HepG2 (cell line): ENCODE results near the gene CHM. TPM values are rescaled to one million over a fixed set of nuclear protein-coding genes. Genes with fewer than 3 reads are reported as not detected.

ENCODE experiments used
- ATAC-seq: fragments of 200-7000 bp; cut with Tn5 transposase; 3 replicates; pipeline ENCODE4 v1.9.1; 2020; ENCODE audit warnings: mild to moderate bottlenecking, moderate library complexity
- BruUV-seq: library from RNA; stranded (reverse); fragments of 400-500 nt; replicated peaks from 2 replicates; lab custom pipeline; 2021; lab: Mats Ljungman, UMichigan
- CTCF ChIA-PET: fragments of 300-600 bp; formaldehyde crosslinking; extraction: SDS; loops from one replicate; lab custom pipeline; 2021; ENCODE audit warnings: low total read pairs, inconsistent platforms, low intra/inter-chr PET ratio; lab: Yijun Ruan, JAX
- POLR2A ChIA-PET: fragments of 350-600 bp; sonication (Branson Sonifier 250); formaldehyde crosslinking; loops from one replicate; lab custom pipeline; 2020; ENCODE audit warnings: antibody characterized with exemption, inconsistent platforms; lab: Yijun Ruan, JAX
- DNase-seq: peaks from one replicate; pipeline ENCODE4 v3.0.0-alpha.2; 2015; ENCODE audit warnings: low spot score
- FAIRE-seq: peaks from 3 replicates; lab custom pipeline; 2011; peaks lifted over from hg19 to GRCh38; lab: Jason Lieb, UNC
- H2AFZ ChIP-seq: one replicate; pipeline ENCODE4 v1.6.1; 2011; ENCODE audit warnings: low read length, inconsistent platforms
- H3K27ac ChIP-seq: fragments of 300-600 bp; 3 replicates; pipeline ENCODE4 v1.8.0; 2011; ENCODE audit warnings: mixed run types, mild to moderate bottlenecking, mixed read lengths, low read length, inconsistent platforms; ENCODE audit not compliant: insufficient read depth; ENCODE audit errors: extremely low read length
- H3K27me3 ChIP-seq, 2 experiments: fragments of 200-600 bp in 1 of 2; 2 replicates in 1 of 2; 3 replicates in 1 of 2; pipeline versions ENCODE4 v1.6.0 to v1.8.0; 2011; ENCODE audit warnings: low read length in 2 of 2, mild to moderate bottlenecking in 2 of 2, moderate library complexity in 2 of 2, inconsistent platforms in 1 of 2; ENCODE audit not compliant: insufficient read depth in 2 of 2, control insufficient read depth in 1 of 2
- H3K36me3 ChIP-seq, 2 experiments: fragments of 200-600 bp in 1 of 2; replicated peaks in 1 of 2; 2 replicates in 1 of 2; 3 replicates in 1 of 2; pipeline versions ENCODE4 v1.5.1 to v1.8.0; 2011; ENCODE audit warnings: low read length in 2 of 2, inconsistent platforms in 1 of 2; ENCODE audit not compliant: insufficient read depth in 2 of 2, control insufficient read depth in 1 of 2
- H3K4me1 ChIP-seq: 2 replicates; pipeline ENCODE4 v1.5.1; 2012; ENCODE audit warnings: low read length, inconsistent platforms; ENCODE audit not compliant: insufficient read depth
- H3K4me2 ChIP-seq: 2 replicates; pipeline ENCODE4 v1.6.0; 2011; ENCODE audit warnings: low read depth, low read length, inconsistent platforms
- H3K4me3 ChIP-seq, 3 experiments: fragments of 200-600 bp in 1 of 3; sonication (generic), shearing (Covaris generic) in 1 of 3; replicated peaks in 1 of 3; 2 replicates each; pipeline ENCODE4 v1.5.1; 2011 to 2016; ENCODE audit warnings: low read length in 3 of 3, inconsistent platforms in 2 of 3, low read depth in 2 of 3, mild to moderate bottlenecking in 2 of 3, control low read depth in 1 of 3, mixed read lengths in 1 of 3; ENCODE audit not compliant: insufficient read depth in 1 of 3
- H3K79me2 ChIP-seq: one replicate; pipeline ENCODE4 v1.6.1; 2011; ENCODE audit warnings: low read length, inconsistent platforms; ENCODE audit not compliant: insufficient read depth
- H3K9ac ChIP-seq: 2 replicates; pipeline ENCODE4 v1.6.0; 2011; ENCODE audit warnings: mild to moderate bottlenecking, low read depth, low read length, inconsistent platforms; ENCODE audit not compliant: insufficient read depth
- H3K9me3 ChIP-seq: 2 replicates; pipeline ENCODE4 v1.5.1; 2012; ENCODE audit warnings: mild to moderate bottlenecking, low read length
- H4K20me1 ChIP-seq: 2 replicates; pipeline ENCODE4 v1.6.0; 2011; ENCODE audit warnings: inconsistent platforms, mild to moderate bottlenecking, low read length, moderate library complexity; ENCODE audit not compliant: insufficient read depth
- HDAC1 ChIP-seq: sonication (generic); formaldehyde crosslinking; IDR thresholded peaks from 2 replicates; pipeline ENCODE4 v1.5.1; 2020; ENCODE audit warnings: mild to moderate bottlenecking, missing genetic modification reagents
- NR3C1 ChIP-seq: sonication (generic); formaldehyde crosslinking; IDR thresholded peaks from 2 replicates; pipeline ENCODE4 v1.4.0; 2020; ENCODE audit warnings: missing genetic modification reagents
- TBX3 ChIP-seq: fragments of 450-650 bp; IDR thresholded peaks from 2 replicates; pipeline ENCODE4 v1.6.1; 2017; ENCODE audit warnings: antibody characterized with exemption, mild to moderate bottlenecking, inconsistent platforms, borderline replicate concordance
- ZNF501 ChIP-seq: sonication (generic); formaldehyde crosslinking; IDR thresholded peaks from 2 replicates; pipeline ENCODE4 v1.5.1; 2020; ENCODE audit warnings: mild to moderate bottlenecking, moderate library complexity, missing genetic modification reagents
- ZNF609 ChIP-seq: sonication (generic); formaldehyde crosslinking; IDR thresholded peaks from 2 replicates; pipeline ENCODE4 v1.4.0; 2020; ENCODE audit warnings: mild to moderate bottlenecking, missing genetic modification reagents, borderline replicate concordance
- ZNF747 ChIP-seq: sonication (generic); formaldehyde crosslinking; IDR thresholded peaks from 2 replicates; pipeline ENCODE4 v1.8.1; 2023; ENCODE audit warnings: missing genetic modification reagents, mild to moderate bottlenecking, borderline replicate concordance
- WGBS: methylation state at CpG from one replicate; pipeline ENCODE4 v1.1.6; 2017; ENCODE audit warnings: low lambda C conversion rate; 5-methylcytosine and 5-hydroxymethylcytosine counted together
- in situ Hi-C: cut with HindIII; loops from 2 replicates; pipeline ENCODE4 v1.10.0; 2017; ENCODE audit warnings: low pct_unique_long_range_greater_than_20kb; ENCODE audit not compliant: extremely low pct_ligation_motif_present
- intact Hi-C: fragments of 100-400 bp; cut with micrococcal nuclease; formaldehyde crosslinking; loops from one replicate; pipeline ENCODE4 v1.10.0; 2022; ENCODE audit not compliant: unreplicated experiment
- polyA plus RNA-seq, 8 experiments: library from polyadenylated mRNA; depleted of rRNA in 3 of 8; stranded (reverse) in 7 of 8; unstranded in 1 of 8; fragments of >200 nt; fragmentation: Illumina TruSeq in 4 of 8; extraction: Trizol in 4 of 8; gene quantifications; 2 replicates each; pipeline versions ENCODE4 v1.2.1 to v1.2.3, GENCODE V29; 2011 to 2016; ENCODE audit warnings: low read depth in 4 of 8, missing spikeins in 1 of 8, mixed read lengths in 1 of 8; ENCODE audit not compliant: insufficient read depth in 1 of 8
- total RNA-seq, 5 experiments: library from RNA; depleted of rRNA; stranded (reverse); fragments of >200 nt; fragmentation: Illumina TruSeq; extraction: Trizol; gene quantifications; 2 replicates each; pipeline ENCODE4 v1.2.3, GENCODE V29; 2016; ENCODE audit warnings: low read depth in 1 of 5
- TF ChIP-seq, protein P1 (sequence below): sonication (generic); formaldehyde crosslinking; IDR thresholded peaks from 2 replicates; pipeline ENCODE4 v1.4.0; 2020; ENCODE audit warnings: missing genetic modification reagents

The CHM gene
- total and polyA plus RNA-seq, 2 of the 13 experiments (the other 11 are each of a cell fraction or from before 2014, with no cell fraction given), result 15.1 to 15.5 TPM

DNA sequence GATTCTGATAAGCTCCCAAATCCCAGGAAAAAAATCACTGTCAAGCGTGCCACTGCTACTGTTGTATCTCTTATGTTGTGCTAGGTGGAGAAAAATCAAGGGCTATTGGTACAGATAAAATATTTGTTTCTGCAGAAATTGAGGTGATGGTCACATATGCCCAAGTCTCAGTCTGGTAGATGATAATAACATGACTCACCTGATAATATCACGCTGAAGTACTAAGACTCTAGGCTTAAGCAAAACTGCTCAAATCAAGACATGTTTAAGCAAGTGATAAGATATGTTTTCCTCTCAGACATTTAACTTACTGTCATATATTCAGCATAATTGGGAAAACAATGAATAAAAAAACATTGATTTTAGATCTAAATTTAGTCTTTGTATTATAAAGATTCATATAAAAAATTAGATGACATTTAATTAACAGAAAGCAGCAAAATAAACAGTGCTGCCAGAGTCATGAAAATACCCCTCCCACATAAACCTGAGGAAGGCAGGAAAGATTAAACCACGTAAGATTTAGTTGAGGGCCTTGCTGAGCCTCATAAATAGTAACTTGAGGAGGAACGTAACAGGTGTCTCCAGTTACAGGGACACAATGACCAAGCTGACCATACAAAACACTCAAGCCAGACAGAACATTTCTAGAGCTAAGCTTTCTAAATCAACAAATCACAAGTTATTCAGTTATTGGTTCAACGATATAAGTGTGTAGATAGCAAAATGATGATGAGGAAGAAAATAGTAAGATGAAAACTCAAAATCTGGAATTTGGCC, 143.5 kb downstream of the CHM start:
- Histone ChIP-seq H3K27me3 (no peaks in the 10 kb centered on the region), H3K4me2 (no peak overlapping the region), H3K4me1 (peaks cover 9% of the 10 kb centered on the region; the same call in 1 of the 2 replicates), H3K79me2 (no peaks in the 10 kb centered on the region), H2AFZ (no peak overlapping the region), H3K4me3 (no peak overlapping the region), H3K9ac (no peak overlapping the region), H3K27ac (no peak overlapping the region), H3K9me3 (no peaks in the 10 kb centered on the region), H3K36me3 (no peaks in the 10 kb centered on the region), H4K20me1 (no peaks in the 10 kb centered on the region)
- intact Hi-C loops, result no loop called here
- BruUV-seq, result no TSS peak
- in situ Hi-C loops, result no loop called here
- no peak for DNase-seq
- WGBS, result 94% methylated on average over 5 of the region's 5 CpGs
- no peak for TF ChIP-seq ZNF501
- no peak for TF ChIP-seq ZNF747 (CRISPR knock-in tag)
- TF ChIP-seq TBX3, result no peak
- no peak for TF ChIP-seq ZNF609 (CRISPR knock-in tag)
- TF ChIP-seq, protein P1, sequence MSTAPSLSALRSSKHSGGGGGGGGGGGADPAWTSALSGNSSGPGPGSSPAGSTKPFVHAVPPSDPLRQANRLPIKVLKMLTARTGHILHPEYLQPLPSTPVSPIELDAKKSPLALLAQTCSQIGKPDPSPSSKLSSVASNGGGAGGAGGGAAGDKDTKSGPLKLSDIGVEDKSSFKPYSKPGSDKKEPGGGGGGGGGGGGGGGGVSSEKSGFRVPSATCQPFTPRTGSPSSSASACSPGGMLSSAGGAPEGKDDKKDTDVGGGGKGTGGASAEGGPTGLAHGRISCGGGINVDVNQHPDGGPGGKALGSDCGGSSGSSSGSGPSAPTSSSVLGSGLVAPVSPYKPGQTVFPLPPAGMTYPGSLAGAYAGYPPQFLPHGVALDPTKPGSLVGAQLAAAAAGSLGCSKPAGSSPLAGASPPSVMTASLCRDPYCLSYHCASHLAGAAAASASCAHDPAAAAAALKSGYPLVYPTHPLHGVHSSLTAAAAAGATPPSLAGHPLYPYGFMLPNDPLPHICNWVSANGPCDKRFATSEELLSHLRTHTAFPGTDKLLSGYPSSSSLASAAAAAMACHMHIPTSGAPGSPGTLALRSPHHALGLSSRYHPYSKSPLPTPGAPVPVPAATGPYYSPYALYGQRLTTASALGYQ, result no peak
- TF ChIP-seq NR3C1, result no peak
- no peak for TF ChIP-seq HDAC1 (CRISPR knock-in tag)
- no peak for ATAC-seq
- no peak for FAIRE-seq
- ChIA-PET CTCF (no interaction called here), POLR2A (no interaction called here)
